Spleen (tissue), 7 donors: ENCODE results near the gene KMT2E.

ENCODE experiments used
- CTCF ChIP-seq, 11 experiments: fragments of 200-600 bp in 7 of 11; fragments of 450-650 bp in 4 of 11; sonication (generic) in 4 of 11; IDR thresholded peaks in 8 of 11; conservative IDR thresholded peaks in 3 of 11; 1 replicate in 7 of 11; 2 replicates in 4 of 11; pipeline versions ENCODE4 v1.4.0 to v1.8.0; 2016 to 2021; ENCODE audit warnings: antibody characterized with exemption in 11 of 11, inconsistent platforms in 4 of 11, mild to moderate bottlenecking in 1 of 11
- POLR2A ChIP-seq, 3 donors: fragments of 450-650 bp; IDR thresholded peaks; one replicate each; pipeline ENCODE4 v1.5.1; 2017; ENCODE audit warnings: antibody characterized with exemption in 3 of 3, mild to moderate bottlenecking in 1 of 3
- POLR2AphosphoS5 ChIP-seq, 3 donors: sonication (generic); formaldehyde crosslinking; IDR thresholded peaks; one replicate each; pipeline ENCODE4 v1.5.1; 2017; ENCODE audit warnings: antibody characterized with exemption in 3 of 3
- donor health status: DM: no; HTN: no; CAD: no; lungs with moderate emphysema.
- donor health status: DM: no; HTN: no; CAD: no.
- donor health status: DM: no; HTN: no; CAD: no.

DNA sequence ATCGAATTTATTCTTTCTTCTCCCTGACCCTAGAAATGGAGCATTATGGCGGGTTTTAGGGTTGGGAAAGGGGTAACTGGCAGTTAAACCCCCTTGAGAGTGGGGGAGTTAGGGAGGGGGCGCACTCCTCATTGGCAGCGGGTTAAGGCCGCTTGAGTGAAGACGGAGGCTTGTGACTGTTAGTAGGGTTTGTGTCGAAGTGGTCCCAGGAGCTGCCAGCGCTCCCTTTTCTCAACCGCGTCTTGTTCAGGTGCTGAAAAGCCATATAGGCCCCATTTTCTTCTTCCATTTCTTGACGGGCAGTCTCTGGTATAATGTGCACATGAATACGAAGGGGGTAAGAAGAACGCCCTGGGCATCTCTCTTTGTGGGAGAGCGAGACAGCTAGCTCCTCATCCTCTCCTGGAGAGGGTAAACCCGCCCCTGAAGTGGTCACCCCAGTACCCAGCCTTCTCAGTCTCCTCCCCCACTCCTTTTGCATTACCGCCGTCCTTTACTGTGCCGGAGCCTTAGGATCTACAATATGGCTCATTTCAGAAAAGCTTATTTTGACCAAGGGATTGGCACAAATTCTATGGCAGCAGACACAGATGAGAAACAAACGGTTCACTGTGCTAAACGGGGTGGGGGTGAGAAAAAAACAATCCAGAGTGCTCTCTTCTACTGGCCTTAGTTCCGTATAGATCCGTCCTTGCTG is 836 bp downstream of the KMT2E start:
- peak in 1 of 11 experiments; percentile 19 for TF ChIP-seq CTCF (IDR thresholded peaks at IDR 0.05 in 8 of 11, conservative IDR thresholded peaks at IDR 0.05 in 3 of 11)
- TF ChIP-seq POLR2A (IDR thresholded peaks at IDR 0.05): peak in 1 of 3 donors; percentile 36
- TF ChIP-seq POLR2AphosphoS5 (IDR thresholded peaks at IDR 0.05): peak in 2 of 3 donors; percentile 41 to 69
